GM23248 (cell line): Measurements from ENCODE around the gene NDUFA5. TPM values are rescaled to one million over a fixed set of nuclear protein-coding genes. Genes with fewer than 3 reads are reported as not detected.

Experiments
- DNase-seq: peaks from one replicate; pipeline ENCODE4 v3.0.0-alpha.2; 2015
- H2AFZ ChIP-seq: fragments of 200-600 bp; sonication (generic); 2 replicates; pipeline ENCODE4 v1.6.1; 2016; ENCODE audit warnings: antibody characterized with exemption
- H3F3A ChIP-seq: fragments of 200-600 bp; sonication (generic); 2 replicates; pipeline ENCODE4 v1.6.1; 2016; ENCODE audit warnings: mild to moderate bottlenecking, antibody characterized with exemption, mixed run types; ENCODE audit not compliant: insufficient read depth
- H3K27ac ChIP-seq: fragments of 200-600 bp; sonication (generic); 2 replicates; pipeline ENCODE4 v1.5.1; 2016; ENCODE audit warnings: mild to moderate bottlenecking
- H3K27me3 ChIP-seq: fragments of 200-600 bp; sonication (generic); replicated peaks from 2 replicates; pipeline ENCODE4 v1.6.1; 2016; ENCODE audit warnings: mild to moderate bottlenecking; ENCODE audit not compliant: insufficient read depth
- H3K36me3 ChIP-seq: fragments of 200-600 bp; sonication (generic); 2 replicates; pipeline ENCODE4 v1.6.1; 2016; ENCODE audit warnings: low read depth, mild to moderate bottlenecking
- H3K4me1 ChIP-seq: fragments of 200-600 bp; sonication (generic); 2 replicates; pipeline ENCODE4 v1.6.1; 2016; ENCODE audit warnings: mild to moderate bottlenecking; ENCODE audit not compliant: insufficient read depth
- H3K4me2 ChIP-seq: fragments of 200-600 bp; sonication (generic); one replicate; pipeline ENCODE4 v1.6.1; 2016; ENCODE audit warnings: mild to moderate bottlenecking; ENCODE audit not compliant: unreplicated experiment
- H3K4me3 ChIP-seq: fragments of 200-600 bp; sonication (generic); 2 replicates; pipeline ENCODE4 v1.5.1; 2016; ENCODE audit warnings: mild to moderate bottlenecking
- H3K79me2 ChIP-seq: fragments of 200-600 bp; sonication (generic); 2 replicates; pipeline ENCODE4 v1.6.1; 2016; ENCODE audit warnings: mild to moderate bottlenecking; ENCODE audit not compliant: insufficient read depth
- H3K9ac ChIP-seq: fragments of 200-600 bp; sonication (generic); 2 replicates; pipeline ENCODE4 v1.6.1; 2016; ENCODE audit warnings: mild to moderate bottlenecking
- H3K9me2 ChIP-seq: fragments of 200-600 bp; sonication (generic); 2 replicates; pipeline ENCODE4 v1.6.1; 2016; ENCODE audit warnings: mixed run types, mild to moderate bottlenecking, moderate library complexity; ENCODE audit not compliant: insufficient read depth
- H3K9me3 ChIP-seq: fragments of 200-600 bp; sonication (generic); one replicate; pipeline ENCODE4 v1.6.1; 2017; ENCODE audit warnings: low read depth
- H4K20me1 ChIP-seq: fragments of 200-600 bp; sonication (generic); 2 replicates; pipeline ENCODE4 v1.6.0; 2016; ENCODE audit not compliant: insufficient read depth
- EZH2 ChIP-seq: fragments of 200-600 bp; sonication (generic); IDR thresholded peaks from 2 replicates; pipeline ENCODE4 v1.6.1; 2018; ENCODE audit warnings: antibody characterized with exemption, mild to moderate bottlenecking; ENCODE audit not compliant: insufficient read depth, poor library complexity, severe bottlenecking
- EZH2phosphoT487 ChIP-seq: fragments of 200-600 bp; sonication (generic); IDR thresholded peaks from 2 replicates; pipeline ENCODE4 v1.6.1; 2018; ENCODE audit warnings: antibody characterized with exemption, moderate library complexity, mild to moderate bottlenecking, low read depth; ENCODE audit not compliant: insufficient read depth
- WGBS, 2 experiments: methylation state at CpG; one replicate each; pipeline ENCODE4 v1.1.6; 2015 to 2017; ENCODE audit warnings: low lambda C conversion rate in 2 of 2, low coverage in 1 of 2; ENCODE audit errors: missing lambda C conversion rate in 2 of 2; 5-methylcytosine and 5-hydroxymethylcytosine counted together
- in situ Hi-C: fragments of 300-500 bp; cut with MboI; formaldehyde crosslinking; loops from 2 replicates; pipeline ENCODE4 v1.15.0; 2020
- polyA plus RNA-seq: library from polyadenylated mRNA; unstranded; fragments of >200 nt; fragmentation: Nextera tagmentation; extraction: Ambion mirVana; gene quantifications from 2 replicates; pipeline ENCODE4 v1.2.1, GENCODE V29; 2016
- total RNA-seq: library from RNA; depleted of rRNA; stranded (reverse); fragments of >200 nt; shearing (Covaris generic); gene quantifications from 2 replicates; pipeline ENCODE4 v1.2.3, GENCODE V29; 2014; rRNA removed

NDUFA5 gene
- total RNA-seq (39.0 and 52.4 TPM in 2 replicates), polyA plus RNA-seq (109 and 110 TPM in 2 replicates)

GRCh38 chr7:123557398-123558288 lies at the start of gene NDUFA5:
Gene NDUFA5 (minus strand): TSS chr7:123557818. CDS start chr7:123557795, 23 bp downstream.
- Histone ChIP-seq H3K27ac (peak within 1 kb of the TSS; percentile 74), H3K4me2 (peak within 1 kb of the TSS; percentile 95), H3K4me1 (peaks cover 12% of the 10 kb centered on the region), H4K20me1 (no peaks in the 10 kb centered on the region), H3K36me3 (no peaks in the 10 kb centered on the region), H3K9me3 (no peaks in the 10 kb centered on the region), H3K79me2 (peaks cover 45% of the 10 kb centered on the region), H3K4me3 (peak within 1 kb of the TSS; percentile 95), H3F3A (peaks cover 9% of the 10 kb centered on the region; the same call in 1 of the 2 replicates), H3K9me2 (no peaks in the 10 kb centered on the region), H2AFZ (peak within 1 kb of the TSS; percentile 100), H3K9ac (peak within 1 kb of the TSS; percentile 89), H3K27me3 (no peaks in the 10 kb centered on the region)
- in situ Hi-C loops, result no loop called here
- TF ChIP-seq EZH2, result no peak
- no peak for TF ChIP-seq EZH2phosphoT487
- WGBS, 2 experiments, result 1% methylated on average over 40 of the region's 40 CpGs
- peak; percentile 100 for DNase-seq

- no peaks in the 10 kb centered on the region for H3K79me2 ChIP-seq
- H4K20me1 ChIP-seq, result no peaks in the 10 kb centered on the region
- H3K4me2 ChIP-seq, result no peak overlapping the region
- H3K36me3 ChIP-seq, result no peaks in the 10 kb centered on the region
- H3K27ac ChIP-seq, result no peak overlapping the region
- in situ Hi-C loops, result no loop called here
- H3F3A ChIP-seq, result no peaks in the 10 kb centered on the region
- peaks cover 12% of the 10 kb centered on the region for H3K27me3 ChIP-seq
- no peaks in the 10 kb centered on the region for H3K9me2 ChIP-seq
- WGBS, 2 experiments, result 15 to 27% methylated on average over 3 of the region's 3 CpGs
- no peak for TF ChIP-seq EZH2phosphoT487
- TF ChIP-seq EZH2, result no peak
- DNase-seq, result no peak
- H3K9me3 ChIP-seq, result no peaks in the 10 kb centered on the region
- no peak overlapping the region for H2AFZ ChIP-seq
- no peak overlapping the region for H3K4me3 ChIP-seq
- H3K4me1 ChIP-seq, result no peaks in the 10 kb centered on the region
- H3K9ac ChIP-seq, result no peak overlapping the region
Observed at GRCh38 chr7:123604739-123605138, 47.1 kb upstream of the NDUFA5 start.

- H2AFZ ChIP-seq, result no peak overlapping the region
- in situ Hi-C loops, result no loop called here
- no peak for DNase-seq
- H3K9me2 ChIP-seq, result no peaks in the 10 kb centered on the region
- 26 to 42% methylated on average over 3 of the region's 3 CpGs for WGBS, 2 experiments
- H3K36me3 ChIP-seq, result no peaks in the 10 kb centered on the region
- H3K27ac ChIP-seq, result no peak overlapping the region
- H3K27me3 ChIP-seq, result no peaks in the 10 kb centered on the region; the same call in none of the 2 replicates
- no peak overlapping the region for H3K4me3 ChIP-seq
- H4K20me1 ChIP-seq, result no peaks in the 10 kb centered on the region
- H3K9ac ChIP-seq, result no peak overlapping the region
- H3K4me1 ChIP-seq, result no peaks in the 10 kb centered on the region
- no peaks in the 10 kb centered on the region for H3F3A ChIP-seq
- TF ChIP-seq EZH2 (no peak), EZH2phosphoT487 (no peak)
- H3K4me2 ChIP-seq, result no peak overlapping the region
- no peaks in the 10 kb centered on the region for H3K9me3 ChIP-seq
- H3K79me2 ChIP-seq, result no peaks in the 10 kb centered on the region
Observed at GRCh38 chr7:123602648-123603047, 45.0 kb upstream of the NDUFA5 start.

- no peaks in the 10 kb centered on the region for H4K20me1 ChIP-seq
- no peak within 1 kb of the TSS for H3K9ac ChIP-seq
- in situ Hi-C loops, result no loop called here
- 78 to 89% methylated on average over 4 of the region's 4 CpGs for WGBS, 2 experiments
- H2AFZ ChIP-seq, result no peak within 1 kb of the TSS
- DNase-seq, result no peak
- no peaks in the 10 kb centered on the region for H3K79me2 ChIP-seq
- no peaks in the 10 kb centered on the region for H3K4me1 ChIP-seq
- no peak within 1 kb of the TSS for H3K4me2 ChIP-seq
- H3K27ac ChIP-seq, result no peak within 1 kb of the TSS
- H3K9me3 ChIP-seq, result no peaks in the 10 kb centered on the region
- TF ChIP-seq EZH2phosphoT487 (no peak), EZH2 (no peak)
- no peaks in the 10 kb centered on the region for H3K9me2 ChIP-seq
- no peak within 1 kb of the TSS for H3K4me3 ChIP-seq
- no peaks in the 10 kb centered on the region for H3F3A ChIP-seq
- no peaks in the 10 kb centered on the region; the same call in 1 of the 2 replicates for H3K27me3 ChIP-seq
- no peaks in the 10 kb centered on the region for H3K36me3 ChIP-seq
Observed at GRCh38 chr7:123601530-123601929, 43.9 kb upstream of the NDUFA5 start, which contains the start of gene ASB15. Gene ASB15 (plus strand): TSS chr7:123601821. CDS start chr7:123614503, 12,682 bp downstream.
